ENCODE results near the gene KRT74.

The KRT74 gene

DNA sequence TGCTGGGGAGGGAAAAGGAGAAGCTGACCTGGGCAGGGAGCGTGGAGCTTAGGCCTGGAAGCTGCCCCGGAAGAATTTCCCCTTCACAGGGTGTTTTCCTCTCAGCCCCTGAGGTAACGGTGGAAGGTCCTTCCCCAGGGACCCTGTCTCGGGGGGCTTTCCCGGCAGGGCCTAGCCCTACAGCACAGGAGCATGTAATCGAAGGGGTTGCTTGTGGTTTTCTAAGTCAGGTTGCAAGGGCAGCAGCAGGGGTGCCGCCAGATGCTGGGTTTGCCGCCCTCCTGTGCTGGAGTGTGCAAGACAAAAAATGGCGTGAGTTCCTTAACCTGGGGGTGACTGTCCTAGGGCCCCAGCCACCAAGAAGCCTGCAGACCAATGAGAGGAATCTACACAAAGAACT, 1.6 kb upstream of the KRT74 start:
- peaks cover 10 to 23% of the 10 kb centered on the region in 2 donors for H3K27me3 Mint-ChIP-seq
- H3K27ac Mint-ChIP-seq: no peak overlapping the region
- ATAC-seq (replicated peaks): no peak
- H3K4me1 Mint-ChIP-seq: no peaks in the 10 kb centered on the region
- no peak for DNase-seq
- H3K36me3 Mint-ChIP-seq: no peaks in the 10 kb centered on the region
- H3K9me3 Mint-ChIP-seq: no peaks in the 10 kb centered on the region
- no peak overlapping the region for H3K4me3 Mint-ChIP-seq

DNA sequence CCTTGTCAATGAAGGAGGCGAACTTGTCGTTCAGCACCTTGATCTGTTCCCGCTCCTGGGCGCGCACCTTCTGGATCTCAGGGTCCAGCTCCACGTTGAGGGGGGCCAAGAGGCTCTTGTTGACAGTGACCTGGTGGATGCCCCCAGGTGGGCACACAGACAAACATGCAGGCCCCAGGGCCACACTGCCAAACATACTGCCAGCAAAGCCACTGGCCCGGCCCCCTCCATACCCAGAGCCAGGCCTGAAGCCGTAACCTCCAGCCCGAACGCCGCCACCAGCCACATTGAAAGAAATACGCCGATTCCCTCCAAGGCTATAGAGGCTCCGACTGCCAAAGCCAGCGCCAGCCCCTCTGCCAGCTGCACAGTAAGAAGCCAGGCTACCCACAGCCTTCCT, 337 bp downstream of the KRT74 start:
- DNase-seq: no peak
- no peak for ATAC-seq (replicated peaks)
- Mint-ChIP-seq H3K4me3 (no peak overlapping the region), H3K27ac (no peak overlapping the region), H3K36me3 (no peaks in the 10 kb centered on the region), H3K9me3 (no peaks in the 10 kb centered on the region), H3K27me3 (peaks cover 11 to 24% of the 10 kb centered on the region in 2 donors), H3K4me1 (no peaks in the 10 kb centered on the region)

DNA sequence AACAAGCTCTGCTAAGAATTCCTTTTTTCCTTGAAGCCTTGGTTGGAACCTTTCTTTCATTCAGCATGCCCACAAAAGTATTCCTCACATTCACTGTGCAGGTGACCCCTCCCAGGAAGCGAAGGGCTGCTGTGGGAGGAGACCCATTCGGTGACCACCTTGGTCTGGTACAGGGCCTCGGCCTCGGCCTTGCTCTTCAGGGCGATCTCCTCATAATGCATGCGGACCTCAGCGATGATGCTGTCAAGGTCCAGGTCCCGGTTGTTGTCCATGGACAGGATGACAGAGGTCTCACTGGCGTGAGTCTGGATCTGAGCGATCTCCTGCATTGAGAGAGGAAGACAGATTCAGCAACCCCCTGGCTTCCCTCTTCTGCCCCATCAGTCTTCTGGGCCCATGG, 3.1 kb downstream of the KRT74 start:
- Mint-ChIP-seq H3K36me3 (no peaks in the 10 kb centered on the region), H3K4me3 (no peak overlapping the region), H3K27ac (no peak overlapping the region), H3K4me1 (no peaks in the 10 kb centered on the region), H3K27me3 (peaks cover 25 to 30% of the 10 kb centered on the region in 2 donors), H3K9me3 (no peaks in the 10 kb centered on the region)
- ATAC-seq (replicated peaks) (no peak), DNase-seq (no peak)

DNA sequence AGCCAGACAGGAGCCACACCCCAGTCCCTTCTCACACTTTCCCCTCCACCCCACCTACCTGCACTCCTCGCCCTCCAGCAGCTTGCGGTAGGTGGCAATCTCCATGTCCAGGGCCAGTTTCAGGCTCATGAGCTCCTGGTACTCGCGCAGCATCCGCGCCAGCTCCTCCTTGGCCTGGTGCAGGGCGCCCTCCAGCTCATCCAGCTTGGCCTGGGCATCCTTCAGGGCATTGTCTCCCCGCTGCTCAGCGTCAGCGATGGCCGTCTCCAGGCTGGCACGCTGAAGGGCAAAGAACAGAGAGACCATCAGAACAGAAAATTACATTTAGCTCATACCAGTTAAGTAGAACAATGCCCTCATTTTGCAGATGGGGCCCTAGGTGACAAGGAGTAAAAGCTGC, 5.5 kb downstream of the KRT74 start:
- H3K27ac Mint-ChIP-seq: no peak overlapping the region
- no peaks in the 10 kb centered on the region for H3K4me1 Mint-ChIP-seq
- no peaks in the 10 kb centered on the region for H3K36me3 Mint-ChIP-seq
- H3K27me3 Mint-ChIP-seq: peaks cover 33 to 40% of the 10 kb centered on the region in 2 donors
- no peak for DNase-seq
- no peak overlapping the region for H3K4me3 Mint-ChIP-seq
- no peak for ATAC-seq (replicated peaks)
- no peaks in the 10 kb centered on the region for H3K9me3 Mint-ChIP-seq

DNA sequence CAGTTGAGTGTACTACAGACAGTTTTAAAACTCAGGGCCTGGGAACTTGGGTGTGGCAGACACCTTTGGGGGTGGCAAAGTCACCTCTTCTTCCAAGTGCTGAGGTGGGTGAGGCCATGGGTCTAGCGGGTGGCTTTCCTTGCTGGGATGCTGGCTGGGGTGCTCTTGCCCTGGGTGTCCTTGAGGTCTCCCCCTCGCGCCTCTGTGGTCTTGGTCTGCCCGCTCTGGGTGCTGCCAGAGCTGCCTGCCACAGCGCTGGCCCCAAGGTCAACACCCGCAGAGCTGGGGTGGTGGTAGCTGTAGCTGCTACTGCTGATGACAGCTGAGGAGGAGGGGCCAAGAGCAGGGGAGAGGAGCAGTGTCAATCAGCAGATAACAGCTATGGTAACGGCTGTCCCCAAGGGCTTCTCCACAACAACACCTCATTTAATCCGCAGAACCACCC, 6.8 kb downstream of the KRT74 start:
- Mint-ChIP-seq H3K4me3 (no peak overlapping the region), H3K27me3 (peaks cover 25 to 32% of the 10 kb centered on the region in 2 donors), H3K36me3 (no peaks in the 10 kb centered on the region), H3K27ac (no peak overlapping the region), H3K9me3 (no peaks in the 10 kb centered on the region), H3K4me1 (no peaks in the 10 kb centered on the region)
- ATAC-seq (replicated peaks) (no peak), DNase-seq (no peak)

DNA sequence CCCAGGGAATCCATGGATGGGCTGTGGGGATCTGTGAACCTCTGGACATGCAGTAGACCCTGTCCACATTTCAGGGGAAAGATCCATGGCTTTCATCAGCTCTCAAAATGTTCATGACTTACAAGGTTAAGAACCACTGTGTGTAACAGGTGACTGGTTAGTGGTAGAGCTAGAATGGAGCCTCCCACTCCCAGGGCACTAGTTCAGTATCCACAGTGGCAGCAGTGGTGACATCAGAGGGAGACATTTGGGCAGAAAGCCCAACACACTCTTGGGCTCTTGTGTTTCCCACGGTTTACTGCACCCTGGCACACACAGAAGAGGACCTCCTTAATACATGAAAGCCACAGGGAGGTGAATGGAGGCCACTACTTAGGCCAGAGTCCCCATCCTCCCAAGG, 9.1 kb downstream of the KRT74 start:
- Mint-ChIP-seq H3K27ac (no peak overlapping the region), H3K27me3 (peaks cover 25% of the 10 kb centered on the region in 2 donors), H3K36me3 (no peaks in the 10 kb centered on the region), H3K4me3 (no peak overlapping the region), H3K9me3 (no peaks in the 10 kb centered on the region), H3K4me1 (no peaks in the 10 kb centered on the region)
- ATAC-seq (replicated peaks): no peak
- DNase-seq: no peak

DNA sequence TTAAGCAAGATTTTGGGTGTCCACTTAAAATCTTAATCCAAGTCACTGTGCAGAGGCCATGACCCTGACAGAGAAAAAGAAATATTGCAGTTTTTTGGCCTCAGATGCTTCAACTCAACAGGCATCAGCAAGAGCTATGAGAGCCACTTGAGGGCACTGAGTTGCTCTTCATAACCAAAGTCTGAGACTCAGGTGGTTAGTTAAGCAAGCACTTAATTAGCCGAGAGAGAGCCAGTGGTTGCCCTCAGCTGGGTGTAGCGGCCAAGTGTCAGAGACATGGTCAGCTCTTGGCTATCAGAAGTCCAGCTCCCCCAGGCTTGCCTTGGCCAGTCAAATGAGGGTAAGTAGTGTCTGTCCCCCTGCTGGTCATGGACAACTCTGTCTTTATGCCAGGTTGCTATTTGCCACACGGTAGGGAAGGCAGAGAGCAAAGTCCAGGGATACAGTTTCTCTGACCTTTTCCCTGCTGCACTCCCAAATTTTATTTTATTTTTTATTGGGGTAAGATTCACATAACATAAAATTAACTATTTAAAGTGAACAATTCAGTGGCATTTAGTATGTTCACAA, 11.7 kb downstream of the KRT74 start:
- DNase-seq: no peak
- no peak for ATAC-seq (replicated peaks)
- no peaks in the 10 kb centered on the region for H3K9me3 Mint-ChIP-seq
- no peak overlapping the region for H3K27ac Mint-ChIP-seq
- H3K4me3 Mint-ChIP-seq: no peak overlapping the region
- no peaks in the 10 kb centered on the region for H3K36me3 Mint-ChIP-seq
- H3K4me1 Mint-ChIP-seq: no peaks in the 10 kb centered on the region
- H3K27me3 Mint-ChIP-seq: peaks cover 18 to 23% of the 10 kb centered on the region in 2 donors

DNA sequence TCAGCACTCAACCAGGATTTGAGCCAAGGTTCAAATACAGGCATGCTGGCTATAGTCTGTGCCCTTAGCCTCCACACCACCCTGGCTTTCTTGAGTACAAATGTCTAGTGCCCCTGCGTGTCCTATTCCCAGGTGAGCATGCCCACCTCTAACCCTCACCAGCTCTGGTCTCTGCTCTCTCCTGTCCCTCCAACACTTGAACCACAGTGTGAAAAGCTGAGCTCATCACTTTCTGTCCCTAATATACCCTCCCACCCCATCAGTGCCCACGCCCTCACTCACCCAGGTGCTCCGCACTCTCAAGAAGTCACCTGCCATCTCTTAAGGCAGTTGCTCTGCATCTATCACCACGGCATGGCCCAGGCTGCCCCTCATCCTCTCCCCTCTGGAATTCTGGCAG, 13.7 kb downstream of the KRT74 start:
- DNase-seq: no peak
- Mint-ChIP-seq H3K9me3 (no peaks in the 10 kb centered on the region), H3K27me3 (peaks cover 13 to 19% of the 10 kb centered on the region in 2 donors), H3K4me3 (no peak overlapping the region), H3K27ac (no peak overlapping the region), H3K4me1 (no peaks in the 10 kb centered on the region), H3K36me3 (no peaks in the 10 kb centered on the region)
- ATAC-seq (replicated peaks): no peak

DNA sequence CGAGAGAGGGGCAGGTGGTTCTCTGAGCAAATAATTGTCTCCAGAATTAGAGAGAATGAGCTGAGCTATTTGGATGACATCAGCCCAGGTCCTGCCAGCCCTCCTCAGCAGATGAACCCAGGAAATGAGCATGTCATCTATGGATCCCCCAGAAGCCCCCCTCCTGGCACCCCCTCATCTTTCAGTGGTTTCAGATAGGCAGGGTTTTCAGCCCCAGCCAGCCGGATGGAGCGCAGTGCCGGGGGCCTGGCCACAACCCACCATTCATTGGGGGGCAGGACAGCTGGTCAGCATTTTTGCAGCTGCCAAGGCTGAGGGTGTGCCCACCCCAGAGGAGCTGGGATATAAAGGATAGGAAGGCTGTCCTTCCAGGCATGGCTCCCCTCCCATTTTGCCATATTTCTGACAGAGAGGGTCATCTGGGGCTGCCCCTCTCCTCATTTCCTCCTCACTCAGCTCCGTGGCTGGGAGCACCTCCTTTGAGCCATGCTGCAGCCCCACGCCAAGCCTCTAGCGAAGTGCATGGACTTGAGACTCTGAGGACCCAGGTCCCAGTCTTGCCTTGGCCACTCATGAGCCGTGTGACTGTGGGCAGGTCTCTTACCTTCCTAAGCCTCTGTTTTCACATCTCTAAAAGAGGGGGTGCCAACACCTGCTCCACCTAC, 14.7 kb downstream of the KRT74 start:
- Mint-ChIP-seq H3K36me3 (no peaks in the 10 kb centered on the region), H3K9me3 (no peaks in the 10 kb centered on the region), H3K27me3 (peaks cover 7 to 13% of the 10 kb centered on the region in 2 donors), H3K4me3 (no peak overlapping the region), H3K27ac (no peak overlapping the region), H3K4me1 (no peaks in the 10 kb centered on the region)
- no peak for ATAC-seq (replicated peaks)
- DNase-seq: no peak

DNA sequence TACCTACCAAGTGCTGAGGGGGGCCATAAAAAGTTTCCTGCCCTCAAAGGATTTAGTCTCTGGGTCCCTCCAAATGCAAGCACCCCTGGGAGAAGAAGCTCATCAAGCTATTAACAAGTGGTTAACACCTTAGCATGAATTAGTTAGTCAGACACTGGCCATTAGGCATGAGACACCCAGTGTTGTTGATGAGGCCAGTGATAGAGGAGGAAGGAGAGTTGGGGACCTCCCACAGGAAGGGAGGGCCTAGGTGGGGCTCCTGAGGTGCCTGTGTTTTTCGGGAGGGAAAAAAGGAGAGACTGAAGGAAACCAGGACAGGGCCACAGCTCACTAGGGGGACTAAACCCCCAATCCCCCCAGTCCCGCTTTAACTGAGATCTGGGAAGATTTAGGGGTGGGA, 16.2 kb downstream of the KRT74 start:
- H3K27me3 Mint-ChIP-seq: peaks cover 7 to 11% of the 10 kb centered on the region in 2 donors
- H3K4me3 Mint-ChIP-seq: no peak overlapping the region
- no peaks in the 10 kb centered on the region for H3K36me3 Mint-ChIP-seq
- H3K4me1 Mint-ChIP-seq: no peaks in the 10 kb centered on the region
- H3K9me3 Mint-ChIP-seq: no peaks in the 10 kb centered on the region
- ATAC-seq (replicated peaks) (no peak), DNase-seq (no peak)
- no peak overlapping the region for H3K27ac Mint-ChIP-seq

DNA sequence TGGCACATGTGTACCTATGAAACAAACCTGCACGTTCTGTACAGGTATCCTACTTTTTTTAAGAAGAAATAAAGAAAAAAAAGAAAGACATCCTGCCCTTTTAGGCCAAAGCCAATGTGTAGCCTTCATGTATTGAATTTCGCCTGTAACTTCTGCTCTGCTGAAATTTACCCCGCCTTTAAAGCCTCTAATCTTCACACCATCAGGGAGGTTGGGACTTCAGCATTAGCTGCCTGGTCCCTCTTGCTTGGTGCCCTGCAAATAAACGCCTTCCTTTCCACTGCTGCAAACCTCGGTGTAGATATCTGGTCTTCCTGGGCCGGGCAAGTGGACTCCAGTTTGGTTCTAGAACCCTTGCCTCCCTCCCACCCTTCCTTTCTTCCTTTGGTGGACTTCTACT, 18.1 kb downstream of the KRT74 start:
- DNase-seq: no peak
- no peaks in the 10 kb centered on the region for H3K9me3 Mint-ChIP-seq
- ATAC-seq (replicated peaks): no peak
- H3K27me3 Mint-ChIP-seq: peaks cover 7 to 17% of the 10 kb centered on the region in 2 donors
- H3K27ac Mint-ChIP-seq: no peak overlapping the region
- no peak overlapping the region for H3K4me3 Mint-ChIP-seq
- H3K36me3 Mint-ChIP-seq: no peaks in the 10 kb centered on the region
- H3K4me1 Mint-ChIP-seq: no peaks in the 10 kb centered on the region

DNA sequence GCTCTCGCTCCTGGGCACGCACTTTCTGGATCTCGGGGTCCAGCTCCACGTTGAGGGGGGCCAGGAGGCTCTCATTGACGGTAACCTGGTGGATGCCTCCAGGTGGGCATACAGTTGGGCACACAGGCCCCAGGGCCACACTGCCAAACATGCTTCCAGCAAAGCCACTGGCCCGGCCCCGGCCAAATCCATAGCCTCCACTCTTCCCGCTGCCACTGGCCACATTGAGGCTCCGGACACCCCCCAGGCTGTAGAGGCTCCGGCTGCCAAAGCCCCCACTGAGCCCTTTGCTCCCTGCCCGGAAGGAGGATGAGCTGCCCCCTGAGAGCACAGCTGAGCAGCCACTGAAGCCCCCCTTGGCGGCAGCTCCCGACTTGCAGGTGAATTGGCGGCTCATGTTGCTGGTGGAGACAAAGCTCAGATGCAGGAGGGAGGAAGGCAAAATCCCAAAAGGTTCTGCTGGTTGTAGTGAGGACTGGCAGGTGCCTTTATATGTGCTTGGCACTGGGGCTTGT, 20.9 kb downstream of the KRT74 start, which contains the start of gene KRT71:
Gene KRT71, minus strand, starts transcription at position 465 of the 515 bp plus-strand sequence. Its CDS starts 68 bp downstream, at position 397.
- no peak for DNase-seq
- H3K4me3 Mint-ChIP-seq: no peak within 1 kb of the TSS
- H3K9me3 Mint-ChIP-seq: no peaks in the 10 kb centered on the region
- peaks cover 9 to 22% of the 10 kb centered on the region in 2 donors for H3K27me3 Mint-ChIP-seq
- H3K4me1 Mint-ChIP-seq: no peaks in the 10 kb centered on the region
- no peaks in the 10 kb centered on the region for H3K36me3 Mint-ChIP-seq
- H3K27ac Mint-ChIP-seq: no peak within 1 kb of the TSS
- ATAC-seq (replicated peaks): no peak

DNA sequence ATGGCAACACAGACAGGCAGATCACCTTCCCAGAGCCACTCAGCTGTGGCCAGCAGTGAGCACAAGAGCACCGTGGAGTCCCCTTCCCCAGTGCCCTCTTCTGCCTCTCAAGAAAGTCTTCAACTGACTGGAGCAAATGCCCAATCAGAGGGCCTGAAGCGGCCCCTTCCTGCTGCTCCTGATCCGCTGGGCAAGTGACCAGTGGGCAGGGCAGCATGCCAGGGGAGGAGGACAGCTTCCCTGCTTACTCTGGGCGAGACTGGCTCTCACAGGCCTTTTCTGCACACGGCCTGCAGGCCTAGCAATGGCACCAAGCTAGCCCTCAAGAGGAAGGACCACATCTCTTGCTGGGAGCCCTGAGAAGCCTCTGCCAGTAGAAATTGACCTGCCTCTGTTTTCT, 21.6 kb downstream of the KRT74 start:
- Mint-ChIP-seq H3K4me1 (no peaks in the 10 kb centered on the region), H3K4me3 (no peak overlapping the region), H3K9me3 (no peaks in the 10 kb centered on the region), H3K27me3 (peaks cover 9 to 19% of the 10 kb centered on the region in 2 donors), H3K36me3 (no peaks in the 10 kb centered on the region), H3K27ac (no peak overlapping the region)
- DNase-seq (no peak), ATAC-seq (replicated peaks) (no peak)

DNA sequence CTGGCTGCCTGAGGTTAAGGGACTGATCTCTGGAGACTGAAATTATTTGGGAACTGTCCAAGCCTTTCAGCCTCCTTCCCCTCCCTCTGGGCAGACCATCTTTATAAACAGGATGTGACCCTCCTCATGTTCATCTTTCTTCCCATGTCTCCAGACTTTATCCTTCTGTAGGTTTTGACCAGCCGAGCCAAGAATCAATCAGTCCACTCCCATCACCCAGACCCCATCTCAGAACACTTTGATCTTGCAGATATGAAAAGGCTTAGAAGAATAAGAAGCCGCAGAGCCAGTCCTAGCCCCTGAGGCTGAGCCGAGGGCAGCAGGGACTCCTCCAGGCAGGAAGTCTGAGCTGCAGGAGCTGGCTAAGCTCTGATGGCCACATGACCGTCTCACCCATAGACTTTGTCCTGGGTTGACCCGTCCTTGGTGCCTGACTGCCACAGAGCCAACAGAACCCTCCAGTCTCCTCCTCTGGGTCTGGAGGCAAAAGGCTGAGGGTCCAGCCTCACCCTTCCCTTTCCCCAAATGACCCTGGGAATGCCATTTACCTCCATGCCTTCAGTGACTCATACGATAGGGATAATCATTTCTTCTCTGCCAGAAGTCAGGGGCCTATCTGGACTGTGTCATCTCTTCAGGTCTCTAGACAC, 22.3 kb downstream of the KRT74 start:
- H3K27ac Mint-ChIP-seq: no peak overlapping the region

DNA sequence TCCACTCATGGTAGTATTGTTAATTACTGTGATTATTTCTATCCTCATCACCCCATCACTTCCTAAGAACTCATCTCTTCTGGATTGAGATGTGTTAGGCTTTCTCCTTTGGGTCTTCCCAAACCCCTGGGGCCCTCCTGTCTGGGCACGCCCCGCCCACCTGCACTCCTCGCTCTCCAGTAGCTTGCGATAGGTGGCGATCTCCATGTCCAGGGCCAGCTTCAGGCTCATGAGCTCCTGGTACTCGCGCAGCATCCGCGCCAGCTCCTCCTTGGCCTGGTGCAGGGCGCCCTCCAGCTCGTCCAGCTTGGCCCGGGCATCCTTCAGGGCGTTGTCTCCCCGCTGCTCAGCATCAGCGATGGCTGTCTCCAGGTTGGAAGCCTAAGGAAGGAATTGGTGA, 27.5 kb downstream of the KRT74 start:
- no peak overlapping the region for H3K27ac Mint-ChIP-seq
- H3K4me3 Mint-ChIP-seq: no peak overlapping the region
- H3K4me1 Mint-ChIP-seq: no peaks in the 10 kb centered on the region
- no peaks in the 10 kb centered on the region for H3K9me3 Mint-ChIP-seq
- DNase-seq (no peak), ATAC-seq (replicated peaks) (no peak)
- no peaks in the 10 kb centered on the region for H3K36me3 Mint-ChIP-seq
- H3K27me3 Mint-ChIP-seq: peaks cover 13 to 21% of the 10 kb centered on the region in 2 donors

More for the DNA sequence above, 22.3 kb downstream of the KRT74 start:
- no peak overlapping the region for H3K4me3 Mint-ChIP-seq
- no peaks in the 10 kb centered on the region for H3K36me3 Mint-ChIP-seq
- DNase-seq (no peak), ATAC-seq (replicated peaks) (no peak)
- no peaks in the 10 kb centered on the region for H3K4me1 Mint-ChIP-seq
- H3K27me3 Mint-ChIP-seq: peaks cover 12 to 17% of the 10 kb centered on the region in 2 donors
- H3K9me3 Mint-ChIP-seq: no peaks in the 10 kb centered on the region
